Measurements from ENCODE around the gene EYA4. TPM values are rescaled to one million over a fixed set of nuclear protein-coding genes. Genes with fewer than 3 reads are reported as not detected.

EYA4 gene
- total RNA-seq, 2 experiments from 2014 or later, result not detected

- no peaks in the 10 kb centered on the region for H3K36me3 ChIP-seq (ENCODE audit: insufficient read depth, low read length)
- H3K9me2 ChIP-seq (ENCODE audit: insufficient read depth, low read length), result no peaks in the 10 kb centered on the region
- H3K4me3 ChIP-seq (ENCODE audit: low read depth, low read length, poor library complexity, severe bottlenecking), result no peak overlapping the region
- H4K20me1 ChIP-seq (ENCODE audit: insufficient read depth, low read length), result no peaks in the 10 kb centered on the region
- no TSS peak for BruUV-seq (replicated peaks)
- TF ChIP-seq EZH2phosphoT487 (IDR thresholded peaks at IDR 0.05; ENCODE audit: borderline replicate concordance, low read depth, low read length), result no peak
- TF ChIP-seq, protein P1, sequence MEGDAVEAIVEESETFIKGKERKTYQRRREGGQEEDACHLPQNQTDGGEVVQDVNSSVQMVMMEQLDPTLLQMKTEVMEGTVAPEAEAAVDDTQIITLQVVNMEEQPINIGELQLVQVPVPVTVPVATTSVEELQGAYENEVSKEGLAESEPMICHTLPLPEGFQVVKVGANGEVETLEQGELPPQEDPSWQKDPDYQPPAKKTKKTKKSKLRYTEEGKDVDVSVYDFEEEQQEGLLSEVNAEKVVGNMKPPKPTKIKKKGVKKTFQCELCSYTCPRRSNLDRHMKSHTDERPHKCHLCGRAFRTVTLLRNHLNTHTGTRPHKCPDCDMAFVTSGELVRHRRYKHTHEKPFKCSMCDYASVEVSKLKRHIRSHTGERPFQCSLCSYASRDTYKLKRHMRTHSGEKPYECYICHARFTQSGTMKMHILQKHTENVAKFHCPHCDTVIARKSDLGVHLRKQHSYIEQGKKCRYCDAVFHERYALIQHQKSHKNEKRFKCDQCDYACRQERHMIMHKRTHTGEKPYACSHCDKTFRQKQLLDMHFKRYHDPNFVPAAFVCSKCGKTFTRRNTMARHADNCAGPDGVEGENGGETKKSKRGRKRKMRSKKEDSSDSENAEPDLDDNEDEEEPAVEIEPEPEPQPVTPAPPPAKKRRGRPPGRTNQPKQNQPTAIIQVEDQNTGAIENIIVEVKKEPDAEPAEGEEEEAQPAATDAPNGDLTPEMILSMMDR (conservative IDR thresholded peaks at IDR 0.05; ENCODE audit: low read length), result no peak
- CTCF ChIA-PET (ENCODE audit: unreplicated experiment), result no interaction called here
- intact Hi-C loops (cut with micrococcal nuclease; ENCODE audit: unreplicated experiment), result no loop called here
- H3K4me1 ChIP-seq (ENCODE audit: insufficient read depth, low read length, poor library complexity, severe bottlenecking), result no peaks in the 10 kb centered on the region
- DNase-seq (ENCODE audit: low spot score), result no peak
- no peak overlapping the region for H3K4me2 ChIP-seq (ENCODE audit: low read length)
- no peak overlapping the region for H3K27ac ChIP-seq (ENCODE audit: low read depth, low read length, poor library complexity, severe bottlenecking)
- POLR2A ChIA-PET, result no interaction called here
- no peaks in the 10 kb centered on the region for H3K79me2 ChIP-seq (ENCODE audit: insufficient read depth, low read depth, low read length)
- H2AFZ ChIP-seq (ENCODE audit: low read length), result no peak overlapping the region
- H3K9me3 ChIP-seq (ENCODE audit: low read length), result no peaks in the 10 kb centered on the region
These were observed 59.7 kb downstream of the EYA4 start for GRCh38 chr6:133300896-133301295.

DNA sequence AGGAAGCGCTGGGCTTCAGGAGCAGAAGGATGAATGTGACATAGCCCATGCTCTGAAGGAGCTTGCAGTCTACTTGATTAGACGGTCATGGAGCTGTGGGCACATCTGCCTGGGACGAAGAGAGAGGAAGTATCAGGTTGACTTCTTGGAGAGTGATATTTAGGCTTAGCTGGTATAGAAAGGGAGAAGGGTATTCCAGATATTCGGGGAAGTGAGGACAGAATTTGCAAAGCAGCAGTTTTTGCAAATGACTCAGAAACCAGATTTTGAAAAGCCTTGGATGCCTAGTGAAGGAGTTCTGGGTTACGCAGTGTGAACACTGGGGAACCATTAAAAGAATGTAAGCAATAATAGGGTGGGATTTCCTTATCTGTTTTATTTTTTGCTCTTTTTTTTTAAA, 60.7 kb downstream of the EYA4 start:
- TF ChIP-seq EZH2phosphoT487 (IDR thresholded peaks at IDR 0.05; ENCODE audit: borderline replicate concordance, low read depth, low read length), result no peak
- TF ChIP-seq, protein P1 (conservative IDR thresholded peaks at IDR 0.05; ENCODE audit: low read length), result no peak
- no peaks in the 10 kb centered on the region for H3K9me3 ChIP-seq (ENCODE audit: low read length)
- no peak for DNase-seq (ENCODE audit: low spot score)
- H3K4me2 ChIP-seq (ENCODE audit: low read length), result no peak overlapping the region
- H3K79me2 ChIP-seq (ENCODE audit: insufficient read depth, low read depth, low read length), result no peaks in the 10 kb centered on the region
- no peaks in the 10 kb centered on the region for H3K9me2 ChIP-seq (ENCODE audit: insufficient read depth, low read length)
- H4K20me1 ChIP-seq (ENCODE audit: insufficient read depth, low read length), result no peaks in the 10 kb centered on the region
- ChIA-PET CTCF (ENCODE audit: unreplicated experiment) (no interaction called here), POLR2A (interaction anchor here (0.6 kb wide), 1 partner anchor 404 kb away, joined by 3 read pairs; no protein-coding TSS in a partner anchor)
- BruUV-seq (replicated peaks), result no TSS peak
- H3K4me3 ChIP-seq (ENCODE audit: low read depth, low read length, poor library complexity, severe bottlenecking), result no peak overlapping the region
- H2AFZ ChIP-seq (ENCODE audit: low read length), result no peak overlapping the region
- H3K27ac ChIP-seq (ENCODE audit: low read depth, low read length, poor library complexity, severe bottlenecking), result no peak overlapping the region
- no peaks in the 10 kb centered on the region for H3K4me1 ChIP-seq (ENCODE audit: insufficient read depth, low read length, poor library complexity, severe bottlenecking)
- H3K36me3 ChIP-seq (ENCODE audit: insufficient read depth, low read length), result no peaks in the 10 kb centered on the region
- intact Hi-C loops (cut with micrococcal nuclease; ENCODE audit: unreplicated experiment), result no loop called here

GRCh38 chr6:133306931-133307330, 65.8 kb downstream of the EYA4 start:
- no peak overlapping the region for H3K4me3 ChIP-seq (ENCODE audit: low read depth, low read length, poor library complexity, severe bottlenecking)
- H3K4me2 ChIP-seq (ENCODE audit: low read length), result no peak overlapping the region
- no peaks in the 10 kb centered on the region for H3K36me3 ChIP-seq (ENCODE audit: insufficient read depth, low read length)
- H2AFZ ChIP-seq (ENCODE audit: low read length), result no peak overlapping the region
- no TSS peak for BruUV-seq (replicated peaks)
- POLR2A ChIA-PET, result no interaction called here
- CTCF ChIA-PET (ENCODE audit: unreplicated experiment), result no interaction called here
- intact Hi-C loops (cut with micrococcal nuclease; ENCODE audit: unreplicated experiment), result no loop called here
- TF ChIP-seq EZH2phosphoT487 (IDR thresholded peaks at IDR 0.05; ENCODE audit: borderline replicate concordance, low read depth, low read length), result no peak
- TF ChIP-seq, protein P1 (conservative IDR thresholded peaks at IDR 0.05; ENCODE audit: low read length), result no peak
- H3K27ac ChIP-seq (ENCODE audit: low read depth, low read length, poor library complexity, severe bottlenecking), result no peak overlapping the region
- H3K4me1 ChIP-seq (ENCODE audit: insufficient read depth, low read length, poor library complexity, severe bottlenecking), result no peaks in the 10 kb centered on the region
- H3K9me2 ChIP-seq (ENCODE audit: insufficient read depth, low read length), result no peaks in the 10 kb centered on the region
- no peaks in the 10 kb centered on the region for H4K20me1 ChIP-seq (ENCODE audit: insufficient read depth, low read length)
- H3K9me3 ChIP-seq (ENCODE audit: low read length), result no peaks in the 10 kb centered on the region
- DNase-seq (ENCODE audit: low spot score), result no peak
- no peaks in the 10 kb centered on the region for H3K79me2 ChIP-seq (ENCODE audit: insufficient read depth, low read depth, low read length)

Data from OCI-LY7 (cell line).